Epithelial cell of proximal tubule (primary cell): ENCODE results near the gene OPCML. TPM values are rescaled to one million over a fixed set of nuclear protein-coding genes. Genes with fewer than 3 reads are reported as not detected.

Experiments used
- DNase-seq: peaks from one replicate; pipeline ENCODE4 v3.0.0-alpha.2; 2011; ENCODE audit warnings: low read depth
- H3K4me3 ChIP-seq: 2 replicates; pipeline ENCODE4 v1.5.1; 2011; ENCODE audit warnings: low read depth, mild to moderate bottlenecking, low read length
- CTCF ChIP-seq: conservative IDR thresholded peaks from 2 replicates; pipeline ENCODE4 v1.5.1; 2012; ENCODE audit warnings: low read depth, mild to moderate bottlenecking, low read length
- total RNA-seq: library from RNA; depleted of rRNA; stranded (reverse); fragments of >200 nt; gene quantifications from 2 replicates; pipeline ENCODE4 v1.2.3, GENCODE V29; 2015

Gene OPCML
- total RNA-seq, 1 donor from 2014 or later, result not detected

GRCh38 chr11:132994966-132995365, 537.3 kb downstream of the OPCML start:
- no peak for TF ChIP-seq CTCF
- no peak for DNase-seq
- no peak overlapping the region for H3K4me3 ChIP-seq

GRCh38 chr11:132993991-132994502, 538.3 kb downstream of the OPCML start:
- H3K4me3 ChIP-seq, result no peak overlapping the region
- DNase-seq, result no peak
- no peak for TF ChIP-seq CTCF

GRCh38 chr11:132992838-132993631, 539.3 kb downstream of the OPCML start:
- no peak for TF ChIP-seq CTCF
- no peak overlapping the region for H3K4me3 ChIP-seq
- DNase-seq, result no peak

GRCh38 chr11:132988411-132988810, 543.9 kb downstream of the OPCML start:
- no peak for TF ChIP-seq CTCF
- DNase-seq, result no peak
- H3K4me3 ChIP-seq, result no peak overlapping the region

GRCh38 chr11:132987936-132988335, 544.4 kb downstream of the OPCML start:
- H3K4me3 ChIP-seq, result no peak overlapping the region
- TF ChIP-seq CTCF, result no peak
- DNase-seq, result no peak

- DNase-seq, result no peak
- H3K4me3 ChIP-seq, result no peak overlapping the region
- no peak for TF ChIP-seq CTCF
Measured at GRCh38 chr11:132983641-132983978, 548.7 kb downstream of the OPCML start.
